HCEC 1CT (cell line): ENCODE data around the gene SRRM3.
"Not testable (repeated sequence)": the region's sequence is repeated elsewhere in the genome, so short reads cannot be mapped to it uniquely, and the experiment has no call there.

ENCODE experiments used
- DNase-seq: peaks from one replicate; pipeline ENCODE4 v3.0.0-alpha.2; 2017

SRRM3 gene

DNA sequence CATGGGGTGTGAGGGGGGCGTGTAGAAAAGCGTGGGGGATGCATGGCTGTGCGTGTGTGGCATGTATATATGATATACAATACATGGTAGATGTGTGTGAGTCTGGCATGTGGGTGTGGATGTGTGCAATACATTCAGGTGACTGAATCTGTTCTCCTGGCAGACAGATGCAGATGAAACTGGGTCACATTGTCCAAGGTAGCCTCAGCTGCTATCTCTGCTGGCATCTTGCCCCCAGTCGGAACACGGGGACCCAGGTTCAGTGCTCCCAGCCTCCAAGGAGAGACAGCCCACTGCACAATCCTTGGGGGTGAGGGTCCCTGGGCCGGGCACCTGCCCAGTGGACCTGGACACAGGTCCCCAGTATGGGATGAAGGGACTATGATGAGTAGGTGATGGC, 12.4 kb upstream of the SRRM3 start:
- DNase-seq, result no peak

DNA sequence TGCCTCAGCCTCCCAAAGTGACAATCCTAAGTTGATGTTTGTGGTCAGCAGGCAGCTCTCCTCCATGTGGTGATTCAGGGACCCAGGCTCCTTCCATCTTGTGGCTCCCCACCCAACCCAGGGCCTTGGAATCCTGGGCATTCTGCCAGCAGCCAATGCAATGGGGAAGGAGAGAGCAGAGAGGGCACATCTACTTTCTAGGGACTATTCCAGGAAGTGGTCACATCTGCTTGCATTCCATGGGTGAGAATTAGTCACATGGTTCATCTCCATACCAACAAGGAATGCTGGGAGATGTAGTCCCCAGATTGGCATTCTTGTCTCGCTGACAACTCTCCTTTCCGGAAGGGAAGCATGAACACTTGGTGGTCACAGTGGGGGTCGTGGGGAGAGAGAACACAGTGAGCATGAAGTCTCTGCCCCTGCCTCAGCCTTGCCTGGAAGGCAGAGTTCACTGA, 9.9 kb upstream of the SRRM3 start:
- DNase-seq, result peak; percentile 45

DNA sequence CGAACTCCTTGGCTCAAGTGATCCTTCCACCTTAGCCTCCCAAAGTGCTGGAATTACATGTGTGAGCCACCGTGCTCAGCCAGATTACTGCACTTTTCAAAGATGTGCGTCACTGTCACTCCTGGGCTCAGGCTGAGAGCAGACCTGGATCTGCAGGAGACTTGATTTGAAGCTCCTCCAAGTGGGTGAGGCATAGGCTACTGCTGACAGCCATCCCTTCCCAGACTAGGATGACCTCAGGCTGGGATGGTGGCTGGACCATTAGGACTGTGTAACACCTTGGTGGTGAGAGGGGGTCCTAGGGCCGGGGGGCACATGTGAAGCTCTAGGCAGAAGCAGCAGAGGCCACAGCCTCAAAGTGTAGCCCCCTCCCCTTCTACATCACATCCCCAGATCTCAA, 8.2 kb upstream of the SRRM3 start:
- DNase-seq, result no peak

DNA sequence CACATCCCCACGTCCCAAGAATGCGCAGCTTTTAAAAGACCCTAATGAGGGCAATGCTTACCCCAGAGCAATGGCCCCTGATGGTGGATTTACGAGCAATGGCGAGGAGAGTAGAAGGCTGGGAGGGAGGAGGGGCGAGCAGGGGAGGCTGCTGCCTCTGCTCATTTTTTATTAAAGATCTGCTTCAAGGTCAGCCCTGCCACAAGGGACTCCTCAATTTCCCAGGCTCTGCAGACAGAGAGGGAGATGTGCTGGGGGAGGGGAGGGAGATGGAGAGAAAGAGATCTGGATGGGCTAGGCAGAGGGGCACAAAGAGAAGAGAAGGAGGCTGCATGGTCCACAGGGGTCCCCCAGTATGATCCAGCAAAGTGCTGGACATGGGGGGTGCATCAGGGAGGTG, 7.8 kb upstream of the SRRM3 start:
- no peak for DNase-seq

DNA sequence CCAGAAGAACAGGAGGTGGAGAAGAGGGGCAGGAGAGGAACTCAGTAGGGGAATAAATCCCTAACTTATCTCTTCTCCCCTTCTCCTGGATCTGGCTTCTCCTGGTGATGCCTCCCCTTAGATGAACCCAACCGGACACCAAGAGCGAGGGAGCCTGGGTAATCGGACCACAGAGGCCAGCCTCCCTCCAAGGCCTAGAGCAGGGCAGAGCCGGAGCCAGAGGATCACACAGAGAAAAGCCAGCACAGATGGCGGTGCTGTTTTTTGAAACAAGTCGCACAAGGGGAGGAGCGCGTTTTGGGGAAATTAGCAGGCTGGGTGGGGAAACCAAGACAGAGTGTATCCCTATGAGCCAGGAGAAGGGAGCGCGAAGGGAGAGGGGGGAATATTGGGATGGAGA, 4.9 kb upstream of the SRRM3 start:
- no peak for DNase-seq

DNA sequence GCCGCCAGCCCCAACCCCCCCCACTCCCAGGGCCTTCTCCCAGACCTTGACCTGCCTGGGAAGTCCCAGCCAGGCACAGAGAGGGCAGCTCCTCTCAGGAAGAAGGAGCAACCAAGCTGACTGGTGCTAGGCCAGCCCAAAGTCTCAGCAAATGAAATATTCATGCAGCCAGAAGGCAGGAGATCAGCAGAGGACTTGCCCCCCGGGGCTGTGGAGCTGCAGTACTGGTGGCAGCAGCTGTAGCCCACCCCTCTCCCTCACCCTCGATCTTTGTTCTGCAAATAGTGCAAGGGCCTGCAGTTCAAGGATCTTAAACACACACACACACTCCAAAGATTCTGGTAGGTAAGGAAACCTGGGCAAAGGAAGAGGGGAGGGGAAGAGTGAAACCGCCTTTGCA, 3.5 kb upstream of the SRRM3 start:
- DNase-seq, result no peak

DNA sequence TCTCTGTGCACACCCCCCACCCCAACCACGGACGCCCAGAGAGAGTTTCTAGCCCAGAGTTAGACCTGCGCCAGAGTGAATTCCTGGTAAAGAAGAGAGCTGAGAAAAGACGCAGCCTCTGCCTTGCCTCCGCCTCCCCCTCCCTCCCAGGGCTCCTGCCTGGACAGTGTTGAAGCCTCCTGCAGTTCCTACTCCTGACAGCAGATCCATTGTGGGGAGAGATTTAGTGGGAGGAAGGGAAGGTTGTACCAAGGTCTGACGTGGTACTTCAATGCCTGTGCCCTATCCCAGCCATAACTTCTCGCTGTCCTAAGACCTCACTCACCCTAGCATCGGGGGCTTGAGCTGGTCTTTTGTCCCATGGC, 952 bp downstream of the SRRM3 start:
- DNase-seq, result no peak

DNA sequence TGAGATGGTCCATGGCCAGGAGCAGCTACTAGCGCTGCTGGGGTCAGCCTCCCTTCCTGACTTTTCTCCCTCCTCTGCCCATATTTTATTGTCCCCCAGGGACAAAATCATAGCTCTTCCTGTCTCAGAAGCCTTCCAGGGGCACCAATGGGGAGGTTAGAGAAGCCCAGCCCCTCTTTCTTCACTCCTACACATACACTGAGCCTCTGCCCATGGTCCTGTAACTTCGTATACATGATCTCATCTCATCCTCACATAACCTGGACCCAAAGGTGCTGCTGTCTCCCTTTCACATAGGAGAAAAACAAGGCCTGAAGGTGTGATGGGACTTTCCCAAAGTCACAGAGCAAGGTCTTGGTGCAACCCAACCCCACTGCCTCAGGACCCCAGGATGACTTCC, 2.5 kb downstream of the SRRM3 start:
- no peak for DNase-seq

DNA sequence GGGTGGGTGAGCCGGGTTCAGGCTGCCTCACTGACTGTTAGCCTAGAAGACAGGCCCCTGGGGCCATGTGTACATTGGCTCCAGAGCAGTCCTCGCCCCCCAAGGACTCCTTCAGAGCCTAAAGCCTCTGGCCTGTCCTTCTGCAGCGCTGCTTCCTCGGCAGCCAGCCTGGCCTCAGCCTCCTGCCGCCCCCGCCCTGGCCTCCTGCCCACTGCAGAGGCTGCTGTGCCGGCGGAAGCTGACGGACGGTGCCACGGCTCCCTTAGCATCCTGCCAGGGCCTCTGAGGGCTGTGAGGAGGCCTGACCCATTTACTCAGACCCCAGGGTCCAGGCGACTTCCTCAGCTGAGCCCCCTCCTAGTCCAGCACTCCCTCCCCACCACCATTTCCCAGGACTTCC, 4.9 kb downstream of the SRRM3 start:
- no peak for DNase-seq

DNA sequence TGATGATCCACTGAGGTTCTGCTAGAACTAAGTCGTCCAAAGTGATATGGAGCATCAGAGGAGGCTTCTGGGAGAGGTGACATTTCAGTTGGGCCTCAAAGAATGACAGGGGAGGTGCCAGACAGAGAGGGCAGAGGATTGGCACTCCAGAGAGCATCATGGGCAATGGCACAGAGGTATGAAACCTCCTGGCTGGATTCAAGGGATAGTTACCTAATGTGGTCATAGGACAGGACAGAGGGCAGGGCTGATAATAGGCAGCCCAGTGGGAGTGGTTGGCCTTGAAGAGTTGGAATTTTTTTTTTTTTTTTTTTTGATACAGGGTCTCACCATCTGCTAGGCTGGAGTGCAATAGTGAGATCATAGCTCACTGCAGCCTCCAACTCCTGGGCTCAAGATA, 7.6 kb downstream of the SRRM3 start:
- no peak for DNase-seq

DNA sequence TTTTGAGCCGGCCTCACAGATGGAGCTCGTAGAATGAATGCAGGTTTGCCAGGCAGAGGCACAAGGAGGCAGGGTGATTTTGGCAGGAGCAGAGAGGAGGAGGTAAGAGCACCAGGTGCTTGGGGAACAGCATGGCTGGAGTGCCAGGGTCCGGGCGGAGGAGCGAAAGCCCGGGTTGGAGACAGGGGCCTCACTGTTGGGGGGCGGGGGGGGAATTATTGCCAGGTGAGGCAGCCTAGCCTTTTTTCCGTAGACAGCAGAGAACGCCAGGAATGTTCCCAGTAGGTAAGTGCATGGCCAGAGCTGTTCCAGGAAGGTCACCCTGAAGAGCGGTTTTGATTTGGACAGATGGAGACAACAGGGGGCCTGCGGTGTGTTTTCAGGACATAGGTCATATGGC, 9.5 kb downstream of the SRRM3 start:
- no peak for DNase-seq

DNA sequence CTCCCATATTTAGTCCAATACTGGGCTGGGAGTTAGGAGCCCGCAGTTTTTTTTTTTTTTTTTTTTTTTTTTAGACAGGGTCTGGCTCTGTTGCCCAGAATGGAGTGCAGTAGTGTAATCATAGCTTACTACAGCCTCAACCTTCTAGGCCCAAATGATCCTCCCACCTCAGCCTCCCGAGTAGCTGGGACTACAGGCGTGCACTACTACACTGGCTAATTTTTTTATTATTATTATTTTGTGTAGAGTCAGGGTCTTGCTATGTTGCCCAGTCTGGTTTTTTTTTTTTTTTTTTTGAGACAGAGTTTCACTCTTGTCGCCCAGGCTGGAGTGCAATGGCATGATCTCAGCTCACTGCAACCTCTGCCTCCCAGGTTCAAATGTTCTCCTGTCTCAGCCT, 13.7 kb downstream of the SRRM3 start:
- not testable (repeated sequence) for DNase-seq

DNA sequence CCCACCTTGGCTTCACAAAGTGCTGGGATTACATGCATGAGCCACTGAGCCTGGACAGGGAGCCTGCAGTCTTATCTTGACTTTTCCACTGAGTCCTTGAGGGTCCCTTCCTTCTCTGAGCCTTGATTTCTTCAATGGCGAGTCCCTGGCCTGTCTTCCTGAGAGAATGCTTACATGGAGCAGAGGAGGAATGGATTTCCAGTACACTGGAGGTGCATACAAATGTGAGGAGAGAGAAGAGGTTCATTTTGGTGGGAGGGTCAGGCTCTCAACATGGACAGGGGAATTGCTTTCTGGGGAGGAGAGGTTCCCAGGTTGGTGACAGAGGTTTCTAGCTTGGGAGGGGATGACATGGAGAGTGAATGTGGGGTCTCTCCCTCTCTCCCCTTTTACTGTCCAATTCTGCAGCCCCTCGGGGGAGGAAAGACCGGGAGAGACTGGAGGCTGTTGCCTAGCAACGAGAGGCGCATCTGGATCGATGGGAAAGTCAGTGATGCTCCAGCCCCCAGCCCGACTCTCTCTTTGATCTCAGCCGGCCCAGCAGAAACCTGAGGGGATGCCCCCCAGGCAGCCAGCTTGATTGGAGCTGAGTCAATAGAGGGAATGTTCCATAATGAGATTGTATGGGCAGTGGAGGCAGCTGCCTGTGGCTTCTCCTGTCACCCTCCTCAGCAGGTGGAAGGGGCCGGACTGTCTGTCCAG, 14.8 kb downstream of the SRRM3 start:
- no peak for DNase-seq

DNA sequence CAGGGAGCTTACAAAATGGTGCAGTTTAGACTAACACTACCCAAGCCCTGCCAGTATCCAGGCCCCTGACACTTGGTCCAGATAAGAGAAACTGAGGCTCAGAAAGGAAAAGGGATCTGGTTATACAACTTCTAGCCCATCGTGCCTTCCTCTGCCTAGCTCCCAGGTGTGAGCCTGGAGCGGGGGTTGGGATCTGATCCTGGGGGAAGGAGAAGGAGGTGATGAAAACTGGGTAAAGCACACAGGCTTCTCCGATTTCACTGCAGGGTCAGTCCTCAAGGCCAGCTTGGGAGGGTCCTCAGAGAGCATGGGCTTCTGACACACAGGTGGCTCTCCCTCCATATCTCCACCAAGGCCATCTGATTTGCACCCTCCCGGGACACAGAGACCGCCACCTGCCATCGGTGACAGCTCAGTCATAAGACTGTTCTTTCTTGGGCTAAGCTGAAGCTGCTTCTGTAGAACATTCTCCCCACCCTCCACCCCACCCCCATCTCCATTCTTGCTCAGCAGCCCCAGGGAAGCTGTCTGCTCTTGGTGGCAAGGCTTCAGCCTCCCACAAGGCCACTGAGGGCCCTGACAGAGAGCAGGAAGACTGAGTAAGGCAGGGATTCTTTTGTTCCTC, 16.4 kb downstream of the SRRM3 start:
- no peak for DNase-seq

DNA sequence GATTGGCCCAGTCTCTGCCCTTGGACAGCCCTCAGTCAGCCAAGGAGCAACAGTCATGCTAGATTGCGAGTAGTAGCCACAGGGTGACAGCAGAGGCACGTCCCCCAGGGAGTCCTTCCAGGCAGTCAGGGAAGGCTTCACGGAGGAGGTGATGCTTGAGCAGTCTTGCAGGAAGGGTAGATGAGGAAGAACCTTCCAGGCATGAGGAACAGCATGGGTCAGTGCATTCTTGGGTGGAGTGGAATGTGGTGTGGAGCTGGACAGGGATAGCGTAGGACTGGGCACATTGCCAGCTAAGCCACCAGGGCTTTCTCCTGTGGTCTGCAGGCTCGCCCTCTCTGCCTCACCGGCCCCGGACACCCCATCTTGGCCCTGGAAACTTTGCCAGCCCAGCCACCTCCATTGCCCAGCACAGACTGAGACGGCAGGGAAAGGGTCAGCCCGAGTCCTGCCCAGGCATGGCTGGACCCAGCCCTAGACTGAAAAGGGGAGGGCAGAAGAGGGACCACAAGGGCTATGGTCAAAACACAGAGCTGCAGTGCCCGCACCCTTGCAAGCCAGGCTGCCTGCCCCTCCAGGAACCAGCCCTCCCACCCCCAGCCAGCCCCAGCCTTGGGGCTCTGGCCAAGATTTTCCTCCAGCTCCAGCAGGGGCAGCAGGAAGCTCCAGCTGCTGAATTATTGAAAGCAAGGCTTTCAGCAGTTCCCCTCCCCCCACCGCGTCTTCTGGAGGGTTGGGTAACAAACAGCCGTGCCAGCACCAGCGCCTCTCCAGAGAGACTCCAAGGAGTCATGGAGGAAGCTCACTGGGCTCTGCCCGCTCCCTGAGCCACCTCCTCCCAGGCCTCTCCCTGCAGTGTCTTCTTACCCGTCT, 18.7 kb downstream of the SRRM3 start:
- DNase-seq, result peak; percentile 38

DNA sequence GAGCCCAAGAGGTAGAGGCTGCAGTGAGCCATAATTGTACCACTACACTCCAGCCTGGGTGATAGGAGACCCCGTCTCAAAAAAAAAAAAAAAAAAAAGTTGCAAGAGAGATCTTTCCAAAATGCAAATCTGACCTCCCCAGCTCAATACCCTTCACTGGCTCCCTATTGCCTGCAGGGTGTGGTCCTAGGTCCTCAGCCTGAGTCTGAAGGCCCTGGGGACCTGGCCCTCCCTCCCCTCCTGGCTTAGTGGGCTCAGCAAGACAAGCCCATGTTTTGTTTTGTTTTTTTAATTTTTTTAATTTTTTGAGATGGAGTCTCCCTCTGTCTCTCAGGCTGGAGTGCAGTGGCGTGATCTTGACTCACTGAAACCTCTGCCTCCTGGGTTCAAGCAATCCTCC, 20.6 kb downstream of the SRRM3 start:
- no peak for DNase-seq

DNA sequence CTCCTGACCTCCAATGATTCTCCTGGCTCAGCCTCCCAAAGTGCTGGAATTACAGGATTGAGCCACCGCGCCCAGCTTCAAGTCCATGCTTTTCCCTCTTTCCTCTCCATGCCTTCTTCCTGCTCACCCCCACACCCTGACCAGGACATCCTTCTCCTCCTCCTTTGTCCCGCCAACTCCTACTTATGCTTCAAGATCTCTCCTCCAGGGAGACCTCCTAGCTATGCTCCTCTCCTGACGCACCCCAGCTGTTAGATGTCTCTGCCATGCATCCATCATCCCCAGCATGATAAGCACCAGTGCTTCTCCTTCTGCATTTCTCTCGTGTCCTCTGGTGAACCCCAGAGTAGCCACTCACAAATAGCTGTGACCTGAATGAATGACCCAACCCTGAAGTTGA, 21.1 kb downstream of the SRRM3 start:
- DNase-seq, result no peak

DNA sequence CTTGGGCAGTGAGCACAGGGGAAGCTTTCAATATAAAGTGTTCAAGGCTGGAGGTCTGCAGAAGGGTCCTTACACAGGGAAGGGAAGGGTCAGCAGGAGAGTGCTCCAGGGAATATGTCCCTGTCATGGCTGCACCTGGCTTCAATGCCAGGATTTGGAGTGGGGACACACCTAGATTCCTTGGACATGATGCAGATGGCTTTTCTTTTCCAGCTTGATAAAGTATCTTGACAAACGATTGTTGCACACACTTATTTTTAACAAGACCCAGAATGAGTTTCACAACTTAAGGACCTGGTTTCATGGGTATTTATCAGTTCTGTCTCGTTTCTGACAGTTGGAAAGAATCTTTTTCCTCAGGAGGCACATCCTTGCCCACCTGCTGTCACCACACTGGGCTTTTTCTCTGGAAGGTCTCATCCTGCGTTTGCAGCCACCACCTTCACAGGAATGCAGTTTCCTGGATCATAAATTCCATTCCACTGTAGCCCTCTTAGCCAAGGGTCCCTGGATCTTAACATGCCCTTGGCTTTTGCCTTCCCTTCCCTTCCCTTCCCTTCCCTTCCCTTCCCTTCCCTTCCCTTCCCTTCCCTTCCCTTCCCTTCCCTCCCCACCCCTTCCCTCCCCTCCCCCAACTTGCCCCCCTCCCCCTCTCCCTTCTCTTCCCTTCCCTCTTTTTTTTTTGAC, 21.7 kb downstream of the SRRM3 start:
- DNase-seq, result no peak

DNA sequence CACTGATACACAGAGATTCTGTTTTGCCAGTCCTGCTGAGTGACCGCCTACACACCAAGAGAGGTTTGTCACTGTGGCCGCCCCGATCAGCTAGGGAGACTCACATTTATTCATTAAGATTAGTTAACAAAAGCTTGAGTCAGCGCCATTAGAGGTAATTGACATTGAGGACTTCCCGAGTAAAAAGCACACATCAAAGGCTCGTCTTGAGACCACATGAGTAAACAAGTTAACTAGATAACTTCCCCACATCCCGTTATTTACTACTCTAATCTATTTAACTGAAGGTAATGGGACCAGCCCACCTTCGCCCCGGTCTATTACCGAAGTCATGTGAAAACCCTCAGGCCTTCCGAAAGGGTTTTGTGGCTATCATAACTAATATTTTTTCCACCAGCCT, 23.0 kb downstream of the SRRM3 start:
- DNase-seq, result no peak

DNA sequence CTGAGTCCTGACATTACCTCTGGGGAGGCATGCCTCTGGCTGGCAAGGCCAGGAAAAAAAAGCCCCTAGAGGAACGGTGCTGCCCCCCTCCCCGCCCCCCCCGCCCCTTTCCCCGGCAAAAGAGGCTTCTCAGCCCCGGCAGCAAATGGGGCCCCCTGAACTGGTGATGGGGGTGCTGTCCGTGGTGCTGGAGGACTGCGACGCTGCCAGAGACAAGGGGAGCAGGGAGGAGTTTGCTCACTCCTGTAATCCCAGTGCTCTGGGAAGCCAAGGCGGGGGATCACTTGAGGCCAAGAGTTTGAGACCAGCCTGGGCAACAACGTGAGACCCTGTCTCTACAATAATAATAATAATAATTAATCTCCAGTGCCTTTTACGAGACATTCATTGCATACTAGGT, 23.7 kb downstream of the SRRM3 start:
- DNase-seq, result peak; percentile 10

DNA sequence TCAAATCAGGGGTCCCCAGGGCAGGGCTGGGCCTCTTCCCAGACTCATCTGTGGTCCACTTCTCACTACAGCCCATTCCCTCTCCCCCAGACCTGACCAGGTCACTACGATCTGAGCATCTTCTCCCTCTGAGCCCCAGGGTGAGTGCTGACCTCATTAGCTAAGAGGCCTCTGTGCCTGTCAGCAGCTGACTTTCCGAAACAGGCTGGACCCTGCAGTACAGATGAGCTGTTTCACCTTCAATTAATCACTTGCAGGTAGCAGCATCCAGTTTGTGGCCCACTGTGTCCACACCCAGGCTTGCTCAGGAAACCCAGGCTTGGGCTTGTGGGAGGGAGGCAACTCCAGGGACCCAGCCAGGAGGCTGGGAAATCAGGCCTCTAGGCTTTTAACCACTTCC, 24.3 kb downstream of the SRRM3 start:
- DNase-seq, result no peak

DNA sequence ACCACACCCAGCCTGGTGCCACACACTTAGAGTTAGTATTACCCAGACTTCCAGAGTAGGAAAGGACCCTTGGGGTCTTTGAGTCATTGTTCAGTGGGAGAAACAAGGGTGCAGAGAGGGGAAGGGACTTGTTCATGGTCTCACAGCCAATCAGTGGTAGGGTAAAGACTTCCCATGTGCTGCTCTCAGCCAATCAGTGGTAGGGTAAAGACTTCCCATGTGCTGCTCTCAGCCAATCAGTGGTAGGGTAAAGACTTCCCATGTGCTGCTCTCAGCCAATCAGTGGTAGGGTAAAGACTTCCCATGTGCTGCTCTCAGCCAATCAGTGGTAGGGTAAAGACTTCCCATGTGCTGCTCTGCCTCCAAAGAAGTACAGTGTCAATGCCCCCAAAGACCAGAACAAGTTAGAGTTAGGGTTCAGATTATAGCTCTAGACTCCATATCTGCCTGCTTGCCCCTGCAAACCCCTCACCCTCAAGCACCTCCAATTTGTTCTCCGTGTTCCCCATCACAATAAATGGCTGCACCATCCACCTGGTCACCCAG, 25.3 kb downstream of the SRRM3 start:
- not testable (repeated sequence) for DNase-seq

DNA sequence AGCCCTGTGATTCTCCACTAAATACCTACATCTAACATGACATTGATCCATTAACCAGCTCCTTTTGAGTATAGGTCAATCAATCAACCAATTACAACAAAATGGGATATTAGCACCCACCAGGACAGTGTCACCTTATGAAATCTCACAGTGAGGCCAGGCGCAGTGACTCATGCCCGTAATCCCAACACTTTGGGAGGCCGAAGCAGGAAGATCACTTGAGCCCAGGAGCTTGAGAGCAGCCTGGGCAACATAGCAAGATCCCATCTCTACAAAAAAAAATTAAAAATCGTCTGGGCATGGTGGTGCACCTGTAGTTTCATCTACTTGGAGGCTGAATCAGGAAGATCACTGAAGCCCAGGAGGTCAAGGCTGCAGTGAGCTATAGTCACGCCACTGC, 28.5 kb downstream of the SRRM3 start:
- no peak for DNase-seq
